CD14-positive monocyte (primary cell): Measurements from ENCODE around the gene SF3B3. TPM values are rescaled to one million over a fixed set of nuclear protein-coding genes. Genes with fewer than 3 reads are reported as not detected.

ENCODE experiments used
- DNase-seq, 3 donors: peaks; one replicate each; pipeline ENCODE4 v3.0.0-alpha.2; 2011 to 2022
- H2AFZ ChIP-seq: 2 replicates; pipeline ENCODE4 v1.6.0; 2012; ENCODE audit warnings: mild to moderate bottlenecking, low read depth, low read length, inconsistent platforms; ENCODE audit not compliant: insufficient read depth, poor library complexity, severe bottlenecking
- H3K27ac ChIP-seq, 2 donors: 1 replicate in 1 of 2; 2 replicates in 1 of 2; pipeline ENCODE4 v1.5.1; 2012 to 2013; ENCODE audit warnings: low read length in 2 of 2, control low read depth in 1 of 2, inconsistent platforms in 1 of 2, low read depth in 1 of 2, mild to moderate bottlenecking in 1 of 2
- H3K27me3 ChIP-seq, 2 donors: one replicate each; pipeline versions ENCODE4 v1.6.0 to v1.6.1; 2011 to 2013; ENCODE audit warnings: low read length in 2 of 2; ENCODE audit not compliant: control insufficient read depth in 2 of 2, insufficient read depth in 2 of 2
- H3K36me3 ChIP-seq, 2 donors: replicated peaks in 1 of 2; 1 replicate in 1 of 2; 2 replicates in 1 of 2; pipeline versions ENCODE4 v1.5.1 to v1.6.1; 2012 to 2013; ENCODE audit warnings: low read length in 2 of 2, control low read depth in 1 of 2, inconsistent platforms in 1 of 2, mild to moderate bottlenecking in 1 of 2; ENCODE audit not compliant: insufficient read depth in 2 of 2, control insufficient read depth in 1 of 2
- H3K4me1 ChIP-seq, 2 donors: 1 replicate in 1 of 2; 2 replicates in 1 of 2; pipeline versions ENCODE4 v1.5.1 to v1.6.1; 2012 to 2013; ENCODE audit warnings: low read length in 2 of 2, control low read depth in 1 of 2, inconsistent platforms in 1 of 2, mild to moderate bottlenecking in 1 of 2, moderate library complexity in 1 of 2; ENCODE audit not compliant: insufficient read depth in 2 of 2, control insufficient read depth in 1 of 2
- H3K4me2 ChIP-seq: replicated peaks from 2 replicates; pipeline ENCODE3; 2012; ENCODE audit warnings: low read length, moderate library complexity, mild to moderate bottlenecking; ENCODE audit not compliant: poor library complexity, severe bottlenecking; ENCODE audit errors: extremely low read depth
- H3K4me3 ChIP-seq, 3 experiments: fragments of 200-600 bp in 1 of 3; sonication (generic) in 1 of 3; replicated peaks in 1 of 3; 1 replicate in 2 of 3; 2 replicates in 1 of 3; pipeline ENCODE4 v1.5.1; 2011 to 2013; ENCODE audit warnings: low read length in 3 of 3, mild to moderate bottlenecking in 3 of 3, control low read depth in 2 of 3, low read depth in 2 of 3, inconsistent platforms in 1 of 3, moderate library complexity in 1 of 3
- H3K79me2 ChIP-seq: 2 replicates; pipeline ENCODE4 v1.6.0; 2012; ENCODE audit warnings: mild to moderate bottlenecking, control low read depth, inconsistent platforms, low read length, moderate library complexity; ENCODE audit not compliant: insufficient read depth
- H3K9ac ChIP-seq: 2 replicates; pipeline ENCODE4 v1.6.0; 2017; ENCODE audit warnings: low read length, mild to moderate bottlenecking; ENCODE audit not compliant: insufficient read depth, poor library complexity, severe bottlenecking
- H3K9me3 ChIP-seq, 2 donors: replicated peaks in 1 of 2; 1 replicate in 1 of 2; 2 replicates in 1 of 2; pipeline versions ENCODE4 v1.5.1 to v1.6.1; 2012 to 2013; ENCODE audit warnings: low read length in 2 of 2, control low read depth in 1 of 2; ENCODE audit not compliant: control insufficient read depth in 1 of 2, insufficient read depth in 1 of 2
- H4K20me1 ChIP-seq: 2 replicates; pipeline ENCODE4 v1.6.0; 2012; ENCODE audit warnings: mild to moderate bottlenecking, low read length, control low read depth, moderate library complexity; ENCODE audit not compliant: insufficient read depth
- H3K27ac Mint-ChIP-seq, 7 donors: one replicate each; pipeline ENCODE4 v1.8.0; 2020; ENCODE audit warnings: mild to moderate bottlenecking in 7 of 7, mixed read lengths in 7 of 7, moderate library complexity in 6 of 7, inconsistent platforms in 2 of 7
- H3K27me3 Mint-ChIP-seq, 3 donors: one replicate each; pipeline ENCODE4 v1.8.0; 2021 to 2022; ENCODE audit warnings: low read depth in 3 of 3, mild to moderate bottlenecking in 3 of 3, mixed read lengths in 3 of 3, moderate library complexity in 3 of 3, inconsistent platforms in 1 of 3
- H3K36me3 Mint-ChIP-seq, 2 donors: one replicate each; pipeline ENCODE4 v1.8.0; 2020; ENCODE audit warnings: mixed read lengths in 2 of 2, inconsistent platforms in 1 of 2, mild to moderate bottlenecking in 1 of 2
- H3K4me1 Mint-ChIP-seq: one replicate; pipeline ENCODE4 v1.8.0; 2020; ENCODE audit warnings: mild to moderate bottlenecking, mixed read lengths
- H3K4me3 Mint-ChIP-seq, 2 donors: one replicate each; pipeline ENCODE4 v1.8.0; 2020; ENCODE audit warnings: mild to moderate bottlenecking in 2 of 2, mixed read lengths in 2 of 2, moderate library complexity in 1 of 2
- H3K9me3 Mint-ChIP-seq, 7 donors: one replicate each; pipeline ENCODE4 v1.8.0; 2020 to 2022; ENCODE audit warnings: mixed read lengths in 7 of 7, mild to moderate bottlenecking in 6 of 7, moderate library complexity in 6 of 7, inconsistent platforms in 2 of 7
- CTCF ChIP-seq: fragments of 200-600 bp; IDR thresholded peaks from one replicate; pipeline ENCODE4 v1.8.0; 2022; ENCODE audit warnings: antibody characterized with exemption, mild to moderate bottlenecking
- WGBS: methylation state at CpG from one replicate; pipeline ENCODE4 v1.1.5; 2013; ENCODE audit warnings: missing lambda C conversion rate; ENCODE audit not compliant: insufficient coverage; 5-methylcytosine and 5-hydroxymethylcytosine counted together
- intact Hi-C, 2 donors: fragments of 100-400 bp; cut with micrococcal nuclease; formaldehyde crosslinking; loops; one replicate each; pipeline versions ENCODE4 v1.15.0 to v1.15.1; 2023
- polyA plus RNA-seq, 3 donors: library from polyadenylated mRNA; depleted of rRNA in 1 of 3; unstranded in 2 of 3; stranded (reverse) in 1 of 3; fragments of 300-500 nt in 2 of 3; fragments of >200 nt in 1 of 3; fragmentation: Illumina TruSeq in 2 of 3; gene quantifications; 1 replicate in 2 of 3; 2 replicates in 1 of 3; pipeline ENCODE4 v1.2.3, GENCODE V29; 2012 to 2021

SF3B3 gene
- polyA plus RNA-seq, 3 donors, result 34.2 to 52.3 (median 42.1) TPM

DNA sequence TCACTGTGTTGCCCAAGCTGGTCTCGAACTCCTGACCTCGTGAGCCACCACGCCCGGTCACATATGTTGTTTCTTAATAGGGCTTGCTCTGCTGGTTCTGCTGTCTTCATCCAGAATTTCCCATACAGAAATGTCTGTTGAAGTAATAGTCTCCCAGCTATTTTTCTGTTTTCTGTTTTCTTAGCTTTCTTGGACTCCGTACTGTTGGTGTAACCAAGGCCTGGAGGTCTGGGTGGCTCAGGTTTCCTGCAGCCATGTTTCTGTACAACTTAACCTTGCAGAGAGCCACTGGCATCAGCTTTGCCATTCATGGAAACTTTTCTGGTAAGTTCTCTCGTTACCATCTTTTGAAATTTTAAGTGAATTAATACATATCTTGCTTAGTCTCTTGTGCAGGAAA, 2.8 kb downstream of the SF3B3 start:
- Histone ChIP-seq H3K9ac (no peak overlapping the region), H3K27me3 (no peaks in the 10 kb centered on the region), H3K27ac (peak overlapping the region in 1 of 2 donors; percentile 48), H4K20me1 (peaks cover 44% of the 10 kb centered on the region), H3K79me2 (peaks cover 98% of the 10 kb centered on the region), H3K4me3 (no peak overlapping the region), H3K9me3 (no peaks in the 10 kb centered on the region), H2AFZ (no peak overlapping the region), H3K36me3 (peaks cover 22 to 52% of the 10 kb centered on the region in 2 donors), H3K4me2 (no peak overlapping the region), H3K4me1 (peaks cover 22 to 38% of the 10 kb centered on the region in 2 donors)
- Mint-ChIP-seq H3K4me3 (no peak overlapping the region), H3K36me3 (peaks cover 37 to 52% of the 10 kb centered on the region in 2 donors), H3K9me3 (no peaks in the 10 kb centered on the region), H3K27ac (peak overlapping the region in 3 of 7 donors; percentile 5 to 54 (median 26)), H3K4me1 (peaks cover 36% of the 10 kb centered on the region), H3K27me3 (peaks cover 0 to 4% (median 1%) of the 10 kb centered on the region in 3 donors)
- no peak for DNase-seq
- intact Hi-C loops, result loop anchor here (10.0 kb wide), 2 partner anchors 72 to 142 kb away; partner anchors contain the start of gene FCSK (in 1 of the 2)
- no peak for TF ChIP-seq CTCF
- WGBS, result 73% methylated on average over 2 of the region's 6 CpGs

DNA sequence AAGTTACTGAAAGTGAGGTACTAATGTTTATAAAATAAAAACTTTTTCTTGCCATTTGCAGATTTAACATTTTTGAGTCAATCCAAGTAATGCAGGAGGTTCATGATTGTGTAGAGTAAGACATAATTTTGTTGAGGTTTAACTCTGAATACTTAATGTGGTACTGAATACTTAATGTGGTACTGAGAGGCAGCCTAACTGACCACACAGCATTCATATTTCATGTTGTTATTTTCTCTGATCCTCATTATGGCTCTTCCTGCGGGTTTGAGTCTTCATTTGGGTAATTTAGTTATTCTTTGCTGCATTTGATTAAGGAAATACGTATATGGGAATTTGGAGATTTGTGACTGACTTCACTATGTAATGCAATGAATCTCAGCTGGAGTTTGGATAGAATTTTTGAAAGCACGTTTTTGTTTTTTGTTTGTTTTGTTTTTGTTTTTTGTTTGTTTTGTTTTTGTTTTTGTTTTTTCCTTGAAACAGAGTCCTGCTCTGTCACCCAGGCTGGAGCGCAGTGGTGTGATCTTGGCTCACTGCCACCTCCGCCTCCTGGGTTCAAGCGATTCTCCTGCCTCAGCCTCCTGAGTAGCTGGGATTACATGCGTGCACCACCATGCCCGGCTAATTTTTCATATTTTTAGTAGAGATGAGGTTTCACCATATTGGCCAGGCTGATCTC, 3.8 kb downstream of the SF3B3 start:
- Histone ChIP-seq H3K4me1 (peaks cover 15 to 28% of the 10 kb centered on the region in 2 donors), H3K4me3 (no peak overlapping the region), H3K9me3 (no peaks in the 10 kb centered on the region), H3K27me3 (no peaks in the 10 kb centered on the region), H3K9ac (no peak overlapping the region), H3K79me2 (peaks cover 96% of the 10 kb centered on the region), H3K36me3 (peaks cover 30 to 63% of the 10 kb centered on the region in 2 donors), H4K20me1 (peaks cover 47% of the 10 kb centered on the region), H3K4me2 (no peak overlapping the region), H3K27ac (peak overlapping the region in 1 of 2 donors; percentile 48), H2AFZ (no peak overlapping the region)
- H3K4me1 Mint-ChIP-seq, result peaks cover 28% of the 10 kb centered on the region
- intact Hi-C loops, result loop anchor here (10.0 kb wide), 2 partner anchors 73 to 143 kb away; partner anchors contain the start of gene FCSK (in 1 of the 2)
- no peak for DNase-seq
- peak overlapping the region in 1 of 7 donors; percentile 28 for H3K27ac Mint-ChIP-seq
- H3K4me3 Mint-ChIP-seq, result no peak overlapping the region
- peaks cover 47 to 63% of the 10 kb centered on the region in 2 donors for H3K36me3 Mint-ChIP-seq
- no peaks in the 10 kb centered on the region for H3K9me3 Mint-ChIP-seq
- no peak for TF ChIP-seq CTCF
- peaks cover 0 to 6% (median 1%) of the 10 kb centered on the region in 3 donors for H3K27me3 Mint-ChIP-seq
- 97% methylated on average over 5 of the region's 8 CpGs for WGBS
